A673 (cell line): ENCODE data around the gene ACRV1. TPM values are rescaled to one million over a fixed set of nuclear protein-coding genes. Genes with fewer than 3 reads are reported as not detected.
"Not testable (repeated sequence)": the region's sequence is repeated elsewhere in the genome, so short reads cannot be mapped to it uniquely, and the experiment has no call there.

ENCODE experiments used
- BruUV-seq: library from RNA; stranded (reverse); fragments of 400-500 nt; replicated peaks from 2 replicates; lab custom pipeline; 2021; lab: Mats Ljungman, UMichigan
- CTCF ChIA-PET: fragments of 300-600 bp; sonication (Branson Sonifier 250); formaldehyde crosslinking; loops from one replicate; lab custom pipeline; 2022; ENCODE audit warnings: antibody characterized with exemption; lab: Charles Lee
- POLR2A ChIA-PET: fragments of 300-600 bp; sonication (Branson Sonifier 250); formaldehyde crosslinking; loops from one replicate; lab custom pipeline; 2022; ENCODE audit warnings: antibody characterized with exemption; ENCODE audit not compliant: low non-redundant PET; lab: Charles Lee
- DNase-seq: peaks from one replicate; pipeline ENCODE4 v3.0.0-alpha.2; 2015; ENCODE audit warnings: low spot score
- H3K27ac ChIP-seq: fragments of 200-600 bp; sonication (generic); 2 replicates; pipeline ENCODE4 v1.5.1; 2016; ENCODE audit warnings: mixed run types, low read depth, mild to moderate bottlenecking, mixed read lengths, antibody characterized with exemption, low read length; ENCODE audit not compliant: poor library complexity, severe bottlenecking
- H3K27me3 ChIP-seq: fragments of 200-600 bp; sonication (generic); replicated peaks from 2 replicates; pipeline ENCODE4 v1.6.1; 2017; ENCODE audit warnings: mixed run types, low read depth, mild to moderate bottlenecking, mixed read lengths, antibody characterized with exemption, low read length; ENCODE audit not compliant: insufficient read depth, poor library complexity
- H3K36me3 ChIP-seq: fragments of 200-600 bp; sonication (generic); 2 replicates; pipeline ENCODE4 v1.6.1; 2016; ENCODE audit warnings: mixed run types, mild to moderate bottlenecking, mixed read lengths, antibody characterized with exemption, low read length; ENCODE audit not compliant: insufficient read depth, poor library complexity, severe bottlenecking
- H3K4me1 ChIP-seq: fragments of 200-600 bp; sonication (generic); 2 replicates; pipeline ENCODE4 v1.6.1; 2017; ENCODE audit warnings: mixed run types, mild to moderate bottlenecking, mixed read lengths, antibody characterized with exemption, low read length; ENCODE audit not compliant: insufficient read depth, poor library complexity, severe bottlenecking
- H3K4me3 ChIP-seq: fragments of 200-600 bp; sonication (generic); 2 replicates; pipeline ENCODE4 v1.5.1; 2016; ENCODE audit warnings: low read depth, mixed run types, mild to moderate bottlenecking, mixed read lengths, low read length; ENCODE audit not compliant: poor library complexity, severe bottlenecking
- H3K9me3 ChIP-seq: fragments of 200-600 bp; sonication (generic); 2 replicates; pipeline ENCODE4 v1.6.1; 2016; ENCODE audit warnings: mixed run types, low read depth, mild to moderate bottlenecking, mixed read lengths, antibody characterized with exemption, low read length; ENCODE audit not compliant: poor library complexity, severe bottlenecking
- CTCF ChIP-seq: fragments of 300-800, 200-600 bp; sonication (generic); conservative IDR thresholded peaks from 2 replicates; pipeline ENCODE4 v1.5.1; 2017; ENCODE audit warnings: low read depth, mild to moderate bottlenecking, antibody characterized with exemption, low read length, moderate library complexity, mixed read lengths
- EZH2 ChIP-seq: fragments of 200-600 bp; sonication (generic); IDR thresholded peaks from 2 replicates; pipeline ENCODE4 v1.6.1; 2017; ENCODE audit warnings: borderline replicate concordance, low read depth, mild to moderate bottlenecking, mixed read lengths, antibody characterized with exemption, low read length; ENCODE audit not compliant: poor library complexity, severe bottlenecking
- intact Hi-C: fragments of 100-400 bp; cut with micrococcal nuclease; formaldehyde crosslinking; loops from one replicate; pipeline ENCODE4 v1.10.0; 2022; ENCODE audit not compliant: unreplicated experiment
- total RNA-seq: library from RNA; stranded (reverse); gene quantifications from 2 replicates; pipeline ENCODE4 v1.2.3, GENCODE V29; 2021

ACRV1 gene
- total RNA-seq, 1 experiment from 2014 or later, result not detected

DNA sequence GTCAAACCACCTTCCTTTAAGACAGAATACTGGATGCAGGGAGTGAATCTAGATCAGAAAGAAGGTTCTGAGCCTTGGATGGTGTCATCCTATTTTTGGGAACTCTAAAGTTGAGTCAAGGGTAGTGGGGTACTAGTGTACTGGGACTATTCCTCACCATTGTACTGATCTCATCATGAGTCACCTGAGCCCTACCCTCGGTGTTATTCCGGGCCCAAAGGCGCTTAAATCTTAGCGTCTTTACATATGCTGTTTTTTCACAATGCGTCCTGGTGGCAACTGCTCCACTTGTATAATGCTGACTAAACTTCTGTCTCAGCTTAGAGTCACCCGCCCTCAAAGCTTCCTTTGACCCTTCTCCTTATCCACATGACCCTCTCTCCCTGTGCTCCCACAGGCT is 40.1 kb upstream of the ACRV1 start:
- BruUV-seq, result no TSS peak
- no peaks in the 10 kb centered on the region for H3K4me1 ChIP-seq
- CTCF ChIA-PET, result no interaction called here
- H3K27ac ChIP-seq, result no peak overlapping the region
- intact Hi-C loops, result no loop called here
- peaks cover 33% of the 10 kb centered on the region for H3K27me3 ChIP-seq
- H3K36me3 ChIP-seq, result no peaks in the 10 kb centered on the region
- no peak for DNase-seq
- H3K9me3 ChIP-seq, result no peaks in the 10 kb centered on the region
- POLR2A ChIA-PET, result interaction anchor here (0.5 kb wide), 1 partner anchor 8 kb away, joined by 4 read pairs; no protein-coding TSS in a partner anchor
- no peak overlapping the region for H3K4me3 ChIP-seq
- no peak for TF ChIP-seq EZH2

- H3K27me3 ChIP-seq, H3K4me3 ChIP-seq, H3K4me1 ChIP-seq, H3K36me3 ChIP-seq, H3K9me3 ChIP-seq, H3K27ac ChIP-seq, BruUV-seq, intact Hi-C loops, DNase-seq, CTCF ChIA-PET: not testable (repeated sequence)
- POLR2A ChIA-PET, result interaction anchor here (0.6 kb wide), 1 partner anchor 33 kb away, joined by 3 read pairs; no protein-coding TSS in a partner anchor
These were observed 24.0 kb upstream of the ACRV1 start for GRCh38 chr11:125704686-125705085.

- Histone ChIP-seq H3K36me3 (no peaks in the 10 kb centered on the region), H3K27me3 (peaks cover under 1% of the 10 kb centered on the region), H3K4me3 (no peak overlapping the region), H3K27ac (no peak overlapping the region), H3K4me1 (no peaks in the 10 kb centered on the region), H3K9me3 (no peaks in the 10 kb centered on the region)
- no TSS peak for BruUV-seq
- ChIA-PET POLR2A (no interaction called here), CTCF (interaction anchor here (0.6 kb wide), 1 partner anchor 467 kb away, joined by 3 read pairs; no protein-coding TSS in a partner anchor)
- intact Hi-C loops, result no loop called here
- no peak for TF ChIP-seq EZH2
- TF ChIP-seq CTCF, result no peak
- DNase-seq, result no peak
These were observed 21.4 kb upstream of the ACRV1 start for GRCh38 chr11:125701858-125702621.

DNA sequence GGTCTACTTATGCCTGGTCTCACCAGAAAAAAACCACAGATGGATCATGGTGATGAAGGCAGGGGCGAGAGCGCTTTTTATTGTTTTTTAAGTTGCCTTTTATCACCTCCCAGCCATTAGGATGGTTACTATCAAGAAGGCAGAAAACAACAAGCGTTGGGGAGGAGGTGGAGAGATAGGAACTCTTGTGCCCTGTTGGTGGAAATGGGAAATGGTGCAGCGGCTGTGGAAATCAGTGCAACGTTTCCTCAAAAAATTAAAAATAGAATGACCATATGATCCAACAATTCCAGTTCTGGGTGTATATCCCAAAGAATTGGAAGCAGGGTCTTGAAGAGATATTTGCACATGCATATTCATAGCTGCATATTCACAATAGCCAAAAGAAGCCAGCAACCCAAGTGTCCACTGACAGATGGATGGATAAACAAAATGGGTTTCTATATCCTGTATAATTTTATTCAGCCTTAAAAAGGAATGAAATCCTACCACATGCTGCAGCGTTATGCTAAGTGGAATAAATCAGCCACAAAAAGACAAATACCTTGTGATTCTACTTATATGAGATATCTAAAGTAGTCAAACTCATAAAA is 20.5 kb upstream of the ACRV1 start:
- POLR2A ChIA-PET, result no interaction called here
- H3K36me3 ChIP-seq, result no peaks in the 10 kb centered on the region
- H3K27ac ChIP-seq, result no peak overlapping the region
- no TSS peak for BruUV-seq
- no peaks in the 10 kb centered on the region for H3K27me3 ChIP-seq
- H3K4me3 ChIP-seq, result no peak overlapping the region
- H3K9me3 ChIP-seq, result no peaks in the 10 kb centered on the region
- intact Hi-C loops, result no loop called here
- no peak for DNase-seq
- no peak for TF ChIP-seq CTCF
- no peak for TF ChIP-seq EZH2
- no peaks in the 10 kb centered on the region for H3K4me1 ChIP-seq
- CTCF ChIA-PET, result no interaction called here
